ENCODE results near the gene FOXP1. TPM values are rescaled to one million over a fixed set of nuclear protein-coding genes. Genes with fewer than 3 reads are reported as not detected.

The FOXP1 gene
- total RNA-seq, 4 donors from 2014 or later = 169 to 300 (median 202) TPM

- Histone ChIP-seq H3K9me3 (no peaks in the 10 kb centered on the region), H3K27ac (peak overlapping the region; percentile 64 to 86 (median 74)), H3K4me1 (peaks cover 0 to 85% (median under 1%) of the 10 kb centered on the region in 3 donors), H3K27me3 (no peaks in the 10 kb centered on the region), H3K36me3 (no peaks in the 10 kb centered on the region), H3K4me3 (peak overlapping the region; percentile 21 to 49)
- TF ChIP-seq POLR2AphosphoS5 (IDR thresholded peaks at IDR 0.05) (no peak), POLR2A (IDR thresholded peaks at IDR 0.05) (no peak), CTCF (IDR thresholded peaks at IDR 0.05) (no peak), EP300 (IDR thresholded peaks at IDR 0.05) (no peak)
- 18 to 50% methylated on average over 2 to 8 of the region's 8 CpGs for WGBS, 2 donors (ENCODE audit: low coverage in 1 of 2)
- ATAC-seq = no peak
These were observed 342.2 kb downstream of the FOXP1 start for GRCh38 chr3:71241246-71241901.

GRCh38 chr3:71240034-71240433 lies 343.5 kb downstream of the FOXP1 start:
- WGBS, 2 donors (ENCODE audit: low coverage in 1 of 2) = 43 to 79% methylated on average over 3 to 8 of the region's 8 CpGs
- no peak for ATAC-seq
- H3K4me1 ChIP-seq = peaks cover 0 to 72% (median 0%) of the 10 kb centered on the region in 3 donors
- H3K36me3 ChIP-seq = no peaks in the 10 kb centered on the region
- no peak for TF ChIP-seq POLR2AphosphoS5 (IDR thresholded peaks at IDR 0.05)
- H3K27ac ChIP-seq = peak overlapping the region; percentile 32 to 86 (median 74)
- no peak overlapping the region for H3K4me3 ChIP-seq
- no peaks in the 10 kb centered on the region for H3K9me3 ChIP-seq
- no peaks in the 10 kb centered on the region for H3K27me3 ChIP-seq

GRCh38 chr3:71238355-71238757 lies 345.2 kb downstream of the FOXP1 start:
- Histone ChIP-seq H3K9me3 (no peaks in the 10 kb centered on the region), H3K27me3 (no peaks in the 10 kb centered on the region), H3K36me3 (no peaks in the 10 kb centered on the region), H3K27ac (peak overlapping the region in 2 of 4 donors; percentile 81 to 86), H3K4me1 (peaks cover 0 to 60% (median 0%) of the 10 kb centered on the region in 3 donors), H3K4me3 (no peak overlapping the region)
- TF ChIP-seq POLR2A (IDR thresholded peaks at IDR 0.05) = no peak
- TF ChIP-seq POLR2AphosphoS5 (IDR thresholded peaks at IDR 0.05) = no peak
- no peak for TF ChIP-seq CTCF (IDR thresholded peaks at IDR 0.05)
- no peak for TF ChIP-seq EP300 (IDR thresholded peaks at IDR 0.05)
- WGBS, 2 donors (ENCODE audit: low coverage in 1 of 2) = 20 to 67% methylated on average over 1 to 4 of the region's 4 CpGs
- ATAC-seq = no peak

DNA sequence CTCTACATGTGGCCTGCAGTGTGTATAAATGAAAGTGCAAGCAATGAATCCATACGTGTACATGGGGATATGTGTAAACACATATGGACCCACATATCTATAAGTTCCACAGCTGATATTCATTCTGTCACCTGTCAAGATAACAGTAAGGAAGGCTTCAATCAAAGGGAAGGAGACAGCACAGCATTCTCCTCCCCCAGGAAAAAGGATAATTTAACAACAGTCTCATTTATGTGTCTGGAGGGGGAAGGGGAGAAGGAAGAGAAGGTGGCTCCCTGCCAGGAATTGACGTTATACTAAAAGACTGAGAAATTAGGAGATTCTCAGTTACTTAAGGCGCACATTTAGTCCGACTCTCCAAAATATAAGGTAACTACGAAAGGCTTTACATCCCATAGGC lies 345.9 kb downstream of the FOXP1 start:
- no peak for ATAC-seq
- H3K36me3 ChIP-seq = no peaks in the 10 kb centered on the region
- TF ChIP-seq EP300 (IDR thresholded peaks at IDR 0.05) = no peak
- no peak for TF ChIP-seq POLR2A (IDR thresholded peaks at IDR 0.05)
- TF ChIP-seq POLR2AphosphoS5 (IDR thresholded peaks at IDR 0.05) = no peak
- TF ChIP-seq CTCF (IDR thresholded peaks at IDR 0.05) = no peak
- no peaks in the 10 kb centered on the region for H3K27me3 ChIP-seq
- H3K4me1 ChIP-seq = peaks cover 0 to 55% (median 0%) of the 10 kb centered on the region in 3 donors
- H3K27ac ChIP-seq = peak overlapping the region in 2 of 4 donors; percentile 81 to 86
- no peak overlapping the region for H3K4me3 ChIP-seq
- H3K9me3 ChIP-seq = no peaks in the 10 kb centered on the region
- 56 to 76% methylated on average over 5 of the region's 5 CpGs for WGBS, 2 donors (ENCODE audit: low coverage in 1 of 2)

GRCh38 chr3:71235846-71236245 lies 347.7 kb downstream of the FOXP1 start:
- ATAC-seq = no peak
- Histone ChIP-seq H3K27ac (no peak overlapping the region), H3K36me3 (no peaks in the 10 kb centered on the region), H3K27me3 (no peaks in the 10 kb centered on the region), H3K9me3 (no peaks in the 10 kb centered on the region), H3K4me1 (peaks cover 0 to 48% (median under 1%) of the 10 kb centered on the region in 3 donors), H3K4me3 (no peak overlapping the region)
- TF ChIP-seq CTCF (IDR thresholded peaks at IDR 0.05) (no peak), EP300 (IDR thresholded peaks at IDR 0.05) (no peak), POLR2A (IDR thresholded peaks at IDR 0.05) (no peak), POLR2AphosphoS5 (IDR thresholded peaks at IDR 0.05) (no peak)
- WGBS, 2 donors (ENCODE audit: low coverage in 1 of 2) = 89 to 100% methylated on average over 1 to 3 of the region's 3 CpGs
